ENCODE data around the gene BICRA.

DNA sequence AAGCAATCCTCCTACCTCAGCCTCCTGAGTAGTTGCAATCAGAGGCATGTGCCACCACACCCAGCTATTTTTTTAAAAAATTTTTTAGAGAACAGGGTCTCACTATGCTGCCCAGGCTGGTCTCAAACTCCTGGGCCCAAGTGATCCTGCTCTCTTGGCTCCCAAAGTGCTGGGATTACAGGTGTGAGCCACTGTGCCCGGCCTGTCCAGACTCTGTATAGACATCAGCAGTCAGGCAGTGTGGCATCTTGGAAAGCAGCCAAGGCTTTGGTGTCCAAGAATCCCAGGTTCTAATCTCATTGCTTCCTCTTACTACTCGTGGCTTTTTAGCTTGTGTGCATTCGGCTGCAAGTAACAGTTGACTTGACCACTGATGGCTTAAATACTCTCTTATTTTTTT, 43.4 kb downstream of the BICRA start:
- no peak for TF ChIP-seq CTCF (IDR thresholded peaks at IDR 0.05; ENCODE audit: low read length)
- no peak for TF ChIP-seq EZH2 (IDR thresholded peaks at IDR 0.05; ENCODE audit: borderline replicate concordance, low read length)
